HG03159 (cell line): ENCODE data around the gene CCDC195.
A peak's percentile ranks its signal among the peaks of the same experiment; 100 is the strongest.
"Not testable (repeated sequence)": the region's sequence is repeated elsewhere in the genome, so short reads cannot be mapped to it uniquely, and the experiment has no call there.

Experiments used
- ATAC-seq: cut with Tn5 transposase; IDR thresholded peaks from one replicate; pipeline ENCODE4 v1.9.1; 2021; ENCODE audit warnings: mild to moderate bottlenecking, moderate library complexity; ENCODE audit not compliant: unreplicated experiment

CCDC195 gene

GRCh38 chr2:224691563-224691962 lies 24.6 kb downstream of the CCDC195 start:
- ATAC-seq: no peak

GRCh38 chr2:224690868-224691267 lies 25.3 kb downstream of the CCDC195 start:
- ATAC-seq: no peak

- no peak for ATAC-seq
These were observed 26.6 kb downstream of the CCDC195 start for GRCh38 chr2:224689539-224689938.

- ATAC-seq: no peak
These were observed 27.2 kb downstream of the CCDC195 start for GRCh38 chr2:224688997-224689396.

- no peak for ATAC-seq
These were observed 29.0 kb downstream of the CCDC195 start for GRCh38 chr2:224687156-224687555.

- ATAC-seq: no peak
These were observed 31.0 kb downstream of the CCDC195 start for GRCh38 chr2:224685121-224685520.

- no peak for ATAC-seq
These were observed 34.0 kb downstream of the CCDC195 start for GRCh38 chr2:224682134-224682533.

- ATAC-seq: no peak
These were observed 44.4 kb downstream of the CCDC195 start for GRCh38 chr2:224671731-224672130.

GRCh38 chr2:224670203-224670602 lies 46.0 kb downstream of the CCDC195 start:
- ATAC-seq: no peak

- no peak for ATAC-seq
These were observed 46.7 kb downstream of the CCDC195 start for GRCh38 chr2:224669449-224669848.

GRCh38 chr2:224668123-224668909 lies 47.8 kb downstream of the CCDC195 start:
- ATAC-seq: no peak

- peak; percentile 96 for ATAC-seq
These were observed 49.1 kb downstream of the CCDC195 start for GRCh38 chr2:224666951-224667553.

- not testable (repeated sequence) for ATAC-seq
These were observed 52.8 kb downstream of the CCDC195 start for GRCh38 chr2:224663322-224663721.

GRCh38 chr2:224661708-224662107 lies 54.5 kb downstream of the CCDC195 start:
- not testable (repeated sequence) for ATAC-seq

- ATAC-seq: no peak
These were observed 56.5 kb downstream of the CCDC195 start for GRCh38 chr2:224659714-224660113.

- no peak for ATAC-seq
These were observed 57.3 kb downstream of the CCDC195 start for GRCh38 chr2:224658780-224659405.

GRCh38 chr2:224657349-224657748 lies 58.8 kb downstream of the CCDC195 start:
- ATAC-seq: no peak

GRCh38 chr2:224655006-224655537 lies 61.1 kb downstream of the CCDC195 start:
- ATAC-seq: no peak
